Suprapubic skin (tissue), 4 donors: ENCODE measurements around the gene DKK3.

Source experiments
- CTCF ChIP-seq, 2 donors: fragments of 200-600 bp in 1 of 2; fragments of 450-650 bp in 1 of 2; sonication (generic) in 1 of 2; IDR thresholded peaks; one replicate each; pipeline ENCODE4 v1.5.1; 2016 to 2019; ENCODE audit warnings: antibody characterized with exemption in 2 of 2, mild to moderate bottlenecking in 1 of 2, moderate library complexity in 1 of 2
- POLR2A ChIP-seq, 2 donors: fragments of 450-650 bp; IDR thresholded peaks; one replicate each; pipeline ENCODE4 v1.6.1; 2017; ENCODE audit warnings: antibody characterized with exemption in 2 of 2, mild to moderate bottlenecking in 2 of 2, moderate library complexity in 2 of 2
- POLR2AphosphoS5 ChIP-seq, 3 donors: sonication (generic); formaldehyde crosslinking; IDR thresholded peaks; one replicate each; pipeline ENCODE4 v1.6.1; 2017; ENCODE audit warnings: antibody characterized with exemption in 3 of 3

GRCh38 chr11:11987503-11988022, 20.9 kb downstream of the DKK3 start:
- no peak for TF ChIP-seq POLR2A (IDR thresholded peaks at IDR 0.05)
- TF ChIP-seq CTCF (IDR thresholded peaks at IDR 0.05), result no peak
- no peak for TF ChIP-seq POLR2AphosphoS5 (IDR thresholded peaks at IDR 0.05)
